H1 (cell line): ENCODE measurements around the gene BRD4. TPM values are rescaled to one million over a fixed set of nuclear protein-coding genes. Genes with fewer than 3 reads are reported as not detected.

Experiments
- BRCA1 ChIP-seq: IDR thresholded peaks from 2 replicates; pipeline ENCODE4 v1.6.1; 2012; ENCODE audit warnings: low read depth, low read length, improper control_type of control experiment
- CBX5 ChIP-seq: fragments of 300-800, 300-1000 bp; sonication (generic); IDR thresholded peaks from 2 replicates; pipeline ENCODE4 v1.7.1; 2016; ENCODE audit warnings: antibody characterized with exemption, low read length, low read depth
- CHD2 ChIP-seq: IDR thresholded peaks from 2 replicates; pipeline ENCODE4 v1.6.1; 2012; ENCODE audit warnings: low read length, improper control_type of control experiment
- FOSL1 ChIP-seq: IDR thresholded peaks from 2 replicates; pipeline ENCODE4 v1.6.1; 2011; ENCODE audit warnings: mild to moderate bottlenecking, low read depth, low read length, moderate library complexity; ENCODE audit not compliant: insufficient read depth
- RFX5 ChIP-seq: IDR thresholded peaks from 2 replicates; pipeline ENCODE4 v1.6.1; 2011; ENCODE audit warnings: low read depth, low read length, improper control_type of control experiment, borderline replicate concordance
- SP4 ChIP-seq: IDR thresholded peaks from 2 replicates; pipeline ENCODE4 v1.6.1; 2012; ENCODE audit warnings: low read length, inconsistent platforms
- SUZ12 ChIP-seq: fragments of 200-600 bp; sonication (generic); IDR thresholded peaks from 2 replicates; pipeline ENCODE4 v1.6.1; 2012; ENCODE audit warnings: mild to moderate bottlenecking, inconsistent platforms, low read length, moderate library complexity, mixed read lengths
- polyA plus RNA-seq, 7 experiments: library from polyadenylated mRNA; depleted of rRNA in 3 of 7; stranded (reverse) in 5 of 7; unstranded in 2 of 7; fragments of >200 nt in 5 of 7; fragments of 200-250 nt in 2 of 7; gene quantifications; 1 replicate in 5 of 7; 2 replicates in 1 of 7; 4 replicates in 1 of 7; pipeline versions ENCODE4 v1.2.1 to v1.2.3, GENCODE V29; 2011 to 2013; ENCODE audit warnings: missing spikeins in 2 of 7, mixed read lengths in 2 of 7
- total RNA-seq: library from RNA; stranded (reverse); fragmentation: NEBNext Ultra II Directional; extraction: Animal tissue kit (Norgen Biotek cat#: 25700); gene quantifications from 2 replicates; pipeline ENCODE4 v1.2.1, GENCODE V29; 2021

BRD4 gene
- total and polyA plus RNA-seq, 2 of the 8 experiments (the other 6 are each of a cell fraction or from before 2014, with no cell fraction given), result 14.1 to 146 TPM

DNA sequence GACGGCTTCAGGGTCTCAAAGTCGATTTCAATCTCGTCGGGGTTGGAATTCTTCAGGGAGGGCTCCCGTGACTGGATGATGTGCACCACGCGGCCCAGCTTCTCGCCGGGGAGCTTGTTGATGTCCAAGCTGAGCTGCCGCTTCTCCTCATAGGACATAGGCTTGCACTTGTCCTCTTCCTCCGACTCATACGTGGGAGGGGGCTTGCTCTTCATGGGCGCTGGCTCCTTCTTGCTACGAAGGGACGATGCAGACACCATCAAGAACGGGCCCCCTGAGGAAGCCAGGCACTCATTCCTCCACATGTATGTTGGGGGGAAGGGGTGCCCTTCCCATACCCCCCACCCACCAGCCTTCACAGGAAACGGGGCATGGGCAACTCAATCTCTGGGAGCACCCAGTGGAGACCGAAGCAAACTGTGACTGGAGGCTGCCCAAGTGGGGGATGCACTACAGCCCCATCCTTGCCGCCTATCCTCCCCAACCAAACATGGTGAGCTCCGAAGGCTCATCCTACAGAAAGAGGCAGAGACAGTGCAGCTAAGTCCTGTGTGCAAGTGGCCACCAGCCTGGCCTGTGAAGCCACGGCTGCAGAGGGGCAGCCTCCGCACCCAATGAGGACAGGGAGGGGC, 76.9 kb downstream of the BRD4 start (continued):
- TF ChIP-seq SP4, result no peak
- TF ChIP-seq CBX5, result no peak
- TF ChIP-seq FOSL1, result no peak
- TF ChIP-seq SUZ12, result no peak
- TF ChIP-seq BRCA1, result no peak
- TF ChIP-seq RFX5, result no peak
- no peak for TF ChIP-seq CHD2
